Measurements from ENCODE around the gene ABI2. TPM values are rescaled to one million over a fixed set of nuclear protein-coding genes. Genes with fewer than 3 reads are reported as not detected.

Gene ABI2
- total and polyA plus RNA-seq, 4 donors, result 5.4 to 10.5 (median 7.6) TPM

DNA sequence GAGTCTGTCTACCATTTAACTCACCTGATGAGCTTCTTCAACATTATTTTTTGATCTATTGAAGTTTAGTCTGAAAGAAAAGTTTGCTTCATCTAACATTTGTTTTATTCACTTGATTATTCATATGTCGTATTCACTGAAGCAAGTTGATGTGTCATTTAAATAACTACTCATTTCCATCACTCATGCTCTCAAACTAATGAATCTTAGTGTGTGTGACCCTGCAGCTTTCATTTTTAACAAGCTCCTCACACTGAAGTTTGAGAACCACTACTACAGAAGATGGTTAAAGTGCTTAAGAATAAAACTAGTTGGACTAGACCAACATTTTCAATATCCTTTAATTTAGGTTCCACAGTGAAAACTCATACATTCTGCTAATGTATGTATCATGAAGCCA lies 1.8 kb upstream of the ABI2 start:
- no peak for TF ChIP-seq EGR1 (IDR thresholded peaks at IDR 0.05; ENCODE audit: low read depth in 2 of 2)
- no peak for TF ChIP-seq JUND (IDR thresholded peaks at IDR 0.05)
- TF ChIP-seq, protein P1, sequence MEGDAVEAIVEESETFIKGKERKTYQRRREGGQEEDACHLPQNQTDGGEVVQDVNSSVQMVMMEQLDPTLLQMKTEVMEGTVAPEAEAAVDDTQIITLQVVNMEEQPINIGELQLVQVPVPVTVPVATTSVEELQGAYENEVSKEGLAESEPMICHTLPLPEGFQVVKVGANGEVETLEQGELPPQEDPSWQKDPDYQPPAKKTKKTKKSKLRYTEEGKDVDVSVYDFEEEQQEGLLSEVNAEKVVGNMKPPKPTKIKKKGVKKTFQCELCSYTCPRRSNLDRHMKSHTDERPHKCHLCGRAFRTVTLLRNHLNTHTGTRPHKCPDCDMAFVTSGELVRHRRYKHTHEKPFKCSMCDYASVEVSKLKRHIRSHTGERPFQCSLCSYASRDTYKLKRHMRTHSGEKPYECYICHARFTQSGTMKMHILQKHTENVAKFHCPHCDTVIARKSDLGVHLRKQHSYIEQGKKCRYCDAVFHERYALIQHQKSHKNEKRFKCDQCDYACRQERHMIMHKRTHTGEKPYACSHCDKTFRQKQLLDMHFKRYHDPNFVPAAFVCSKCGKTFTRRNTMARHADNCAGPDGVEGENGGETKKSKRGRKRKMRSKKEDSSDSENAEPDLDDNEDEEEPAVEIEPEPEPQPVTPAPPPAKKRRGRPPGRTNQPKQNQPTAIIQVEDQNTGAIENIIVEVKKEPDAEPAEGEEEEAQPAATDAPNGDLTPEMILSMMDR (IDR thresholded peaks at IDR 0.05; ENCODE audit: low read depth, low read length, missing input control), result no peak
- TF ChIP-seq NR2F2 (IDR thresholded peaks at IDR 0.05), result no peak
- TF ChIP-seq MAX (IDR thresholded peaks at IDR 0.05), result no peak
- TF ChIP-seq, protein P2, sequence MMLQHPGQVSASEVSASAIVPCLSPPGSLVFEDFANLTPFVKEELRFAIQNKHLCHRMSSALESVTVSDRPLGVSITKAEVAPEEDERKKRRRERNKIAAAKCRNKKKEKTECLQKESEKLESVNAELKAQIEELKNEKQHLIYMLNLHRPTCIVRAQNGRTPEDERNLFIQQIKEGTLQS (IDR thresholded peaks at IDR 0.05), result no peak
- no peak for TF ChIP-seq ZBTB33 (IDR thresholded peaks at IDR 0.05)
- TF ChIP-seq FOXA2 (IDR thresholded peaks at IDR 0.05), result no peak
- no peak for TF ChIP-seq GABPA (IDR thresholded peaks at IDR 0.05 in 1 of 2, conservative IDR thresholded peaks at IDR 0.05 in 1 of 2)
- TF ChIP-seq REST (IDR thresholded peaks at IDR 0.05), result no peak
- no peak for TF ChIP-seq RAD21 (IDR thresholded peaks at IDR 0.05)
- no peak for TF ChIP-seq FOXA1 (IDR thresholded peaks at IDR 0.05)
- Histone ChIP-seq H3K4me1 (ENCODE audit: control insufficient read depth in 4 of 4, insufficient read depth in 4 of 4, low read length in 3 of 4) (peaks cover 3 to 13% (median 9%) of the 10 kb centered on the region in 4 donors), H3K36me3 (ENCODE audit: control insufficient read depth in 4 of 4, insufficient read depth in 3 of 4, low read depth in 1 of 4, low read length in 3 of 4) (no peaks in the 10 kb centered on the region), H3K9me3 (ENCODE audit: control insufficient read depth in 4 of 4, low read length in 3 of 4) (no peaks in the 10 kb centered on the region), H3K9ac (ENCODE audit: low read depth in 1 of 2, low read length in 2 of 2) (no peak overlapping the region), H3K27me3 (ENCODE audit: control insufficient read depth in 4 of 4, insufficient read depth in 4 of 4, low read length in 3 of 4) (no peaks in the 10 kb centered on the region), H3K4me3 (ENCODE audit: low read depth in 1 of 3, low read length in 3 of 3) (no peak overlapping the region), H3K27ac (ENCODE audit: low read depth in 1 of 2, low read length in 2 of 2) (no peak overlapping the region)
- 97% methylated on average over 1 of the region's 1 CpG for WGBS
- no peak for DNase-seq (ENCODE audit: low spot score)

DNA sequence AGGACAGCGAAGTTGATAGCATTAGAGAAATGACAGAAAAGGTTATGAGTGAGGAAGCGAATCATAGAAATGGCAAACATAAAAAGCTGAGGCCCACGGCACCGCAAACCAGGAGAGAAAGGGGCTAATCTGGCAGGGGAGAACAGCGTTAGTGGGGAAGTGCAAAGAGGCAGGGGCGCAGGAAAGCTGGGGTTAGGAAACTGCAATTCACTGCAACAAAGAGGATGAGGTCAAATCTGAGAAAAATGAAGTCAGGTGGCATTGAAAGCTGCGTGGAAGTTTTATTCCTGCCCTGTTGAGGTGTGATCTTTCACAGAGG lies 653 bp upstream of the ABI2 start:
- Histone ChIP-seq H3K27me3 (ENCODE audit: control insufficient read depth in 4 of 4, insufficient read depth in 4 of 4, low read length in 3 of 4) (no peaks in the 10 kb centered on the region), H3K9me3 (ENCODE audit: control insufficient read depth in 4 of 4, low read length in 3 of 4) (no peaks in the 10 kb centered on the region), H3K36me3 (ENCODE audit: control insufficient read depth in 4 of 4, insufficient read depth in 3 of 4, low read depth in 1 of 4, low read length in 3 of 4) (no peaks in the 10 kb centered on the region), H3K4me3 (ENCODE audit: low read depth in 1 of 3, low read length in 3 of 3) (peak overlapping the region; percentile 74 to 100 (median 90)), H3K9ac (ENCODE audit: low read depth in 1 of 2, low read length in 2 of 2) (peak overlapping the region in 1 of 2 donors; percentile 10), H3K4me1 (ENCODE audit: control insufficient read depth in 4 of 4, insufficient read depth in 4 of 4, low read length in 3 of 4) (peaks cover 3 to 13% (median 9%) of the 10 kb centered on the region in 4 donors), H3K27ac (ENCODE audit: low read depth in 1 of 2, low read length in 2 of 2) (peak overlapping the region; percentile 41 to 78)
- WGBS, result 29% methylated on average over 7 of the region's 7 CpGs
- DNase-seq (ENCODE audit: low spot score), result no peak
- TF ChIP-seq MAX (IDR thresholded peaks at IDR 0.05) (no peak), NR2F2 (IDR thresholded peaks at IDR 0.05) (peak; percentile 19)

All from liver (tissue), 9 donors.